Gastrocnemius medialis (tissue), 4 donors: Measurements from ENCODE around the gene SNAI1. TPM values are rescaled to one million over a fixed set of nuclear protein-coding genes. Genes with fewer than 3 reads are reported as not detected.
A peak's percentile ranks its signal among the peaks of the same experiment; 100 is the strongest.

Experiments
- ATAC-seq, 2 donors: fragments of 150-250 bp; one replicate each; pipeline ENCODE4 v1.9.1; 2016
- DNase-seq, 2 donors: peaks; one replicate each; pipeline ENCODE4 v3.0.0-alpha.2; 2019
- H3K27ac ChIP-seq, 4 donors: fragments of 200-600 bp; sonication (generic); 1 replicate in 1 of 4; 2 replicates in 3 of 4; pipeline ENCODE4 v1.5.1; 2016 to 2018; ENCODE audit warnings: mild to moderate bottlenecking in 2 of 4, moderate library complexity in 1 of 4
- H3K27me3 ChIP-seq, 3 donors: fragments of 200-600 bp; sonication (generic) in 2 of 3; 1 replicate in 1 of 3; 2 replicates in 2 of 3; pipeline versions ENCODE4 v1.5.1 to v1.6.0; 2016 to 2019; ENCODE audit warnings: mild to moderate bottlenecking in 1 of 3, moderate library complexity in 1 of 3
- H3K36me3 ChIP-seq, 2 donors: fragments of 200-600 bp; sonication (generic) in 1 of 2; one replicate each; pipeline ENCODE4 v1.5.1; 2017 to 2018
- H3K4me1 ChIP-seq, 2 donors: fragments of 200-600 bp; sonication (generic) in 1 of 2; one replicate each; pipeline ENCODE4 v1.5.1; 2016 to 2017; ENCODE audit warnings: mild to moderate bottlenecking in 2 of 2
- H3K4me3 ChIP-seq, 4 donors: fragments of 200-600 bp; sonication (generic) in 3 of 4; 1 replicate in 1 of 4; 2 replicates in 3 of 4; pipeline ENCODE4 v1.5.1; 2016 to 2019; ENCODE audit warnings: mild to moderate bottlenecking in 2 of 4
- H3K9me3 ChIP-seq, 3 donors: fragments of 200-600 bp; sonication (generic) in 2 of 3; 1 replicate in 1 of 3; 2 replicates in 2 of 3; pipeline ENCODE4 v1.5.1; 2016 to 2019
- POLR2A ChIP-seq, 2 donors: fragments of 450-650 bp; IDR thresholded peaks; one replicate each; pipeline ENCODE4 v1.6.1; 2017; ENCODE audit warnings: antibody characterized with exemption in 2 of 2, mild to moderate bottlenecking in 2 of 2, moderate library complexity in 2 of 2
- in situ Hi-C, 4 donors: fragments of 200-750 bp; cut with MboI; loops; one replicate each; pipeline versions ENCODE4 v1.15.0 to v1.8.0; 2017; ENCODE audit warnings: low sequenced_read_pairs in 4 of 4
- intact Hi-C: fragments of 100-400 bp; cut with DNase I; formaldehyde crosslinking; loops from one replicate; pipeline ENCODE4 v1.15.1; 2023; ENCODE audit warnings: low total_unique reads
- total RNA-seq, 4 donors: library from RNA; depleted of rRNA; stranded (reverse); fragments of >200 nt; gene quantifications; one replicate each; pipeline versions ENCODE4 v1.1.0 to v1.2.3, GENCODE V29; 2016
- TF ChIP-seq, protein P1 (sequence below), 5 experiments: fragments of 450-650 bp in 3 of 5; fragments of 200-600 bp in 2 of 5; sonication (generic) in 2 of 5; IDR thresholded peaks in 4 of 5; conservative IDR thresholded peaks in 1 of 5; 1 replicate in 4 of 5; 2 replicates in 1 of 5; pipeline ENCODE4 v1.5.1; 2016 to 2019; ENCODE audit warnings: antibody characterized with exemption in 5 of 5, mild to moderate bottlenecking in 3 of 5, moderate library complexity in 3 of 5

The SNAI1 gene
- total RNA-seq, 4 donors from 2014 or later = 0.61 to 3.5 (median 1.3) TPM

DNA sequence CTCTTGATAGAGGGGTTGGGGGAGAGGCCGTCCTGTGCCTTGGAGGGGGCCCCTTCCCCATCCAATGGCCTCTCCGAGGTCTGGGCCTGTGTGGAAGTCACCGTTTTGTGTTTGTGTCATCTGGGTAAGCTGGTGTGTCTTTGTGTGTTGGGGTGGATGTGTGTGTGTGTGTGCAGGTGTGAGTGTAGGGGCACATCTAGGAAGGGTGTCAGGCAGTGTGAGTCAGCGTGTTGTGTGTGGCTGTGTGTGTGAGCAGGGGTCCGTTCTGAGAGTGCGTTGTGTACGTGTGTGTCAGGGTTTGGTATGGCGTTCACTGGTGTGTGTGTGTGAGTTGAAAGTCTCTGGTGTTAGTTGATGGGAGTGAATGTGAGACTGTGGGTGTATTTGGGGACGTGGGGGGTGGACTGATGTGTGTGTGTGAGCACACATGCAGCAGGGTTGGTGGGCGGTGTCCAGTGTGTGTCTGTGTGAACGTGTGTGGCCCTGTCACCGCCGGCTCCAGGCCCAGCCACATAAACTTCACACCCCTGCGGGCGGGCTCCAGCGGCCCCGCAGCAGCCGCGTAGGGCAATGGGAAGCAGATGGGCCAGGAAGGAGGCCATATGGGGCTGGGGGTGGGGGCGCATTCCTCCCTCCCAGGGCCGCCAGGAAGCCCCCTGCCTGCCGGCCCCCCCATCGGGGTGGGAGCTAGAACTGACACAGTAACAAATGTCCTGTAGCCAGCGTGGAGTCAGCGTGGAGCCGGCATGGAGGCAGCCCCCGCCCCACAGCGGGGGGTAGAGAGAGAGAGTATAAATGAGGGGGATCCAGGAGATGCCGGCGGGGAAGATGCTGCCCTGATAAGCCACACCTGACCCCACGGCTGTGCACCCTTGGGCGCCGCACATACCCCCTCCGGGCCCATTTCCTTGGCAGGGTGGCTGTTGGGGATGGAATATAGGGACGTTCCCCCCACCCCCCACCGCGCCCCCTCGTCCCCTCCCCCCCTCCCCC is 32.1 kb downstream of the SNAI1 start:
- Histone ChIP-seq H3K27me3 (peaks cover 0 to 3% (median 0%) of the 10 kb centered on the region in 3 donors), H3K4me1 (no peaks in the 10 kb centered on the region), H3K27ac (no peak overlapping the region), H3K4me3 (no peak overlapping the region), H3K9me3 (no peaks in the 10 kb centered on the region), H3K36me3 (no peaks in the 10 kb centered on the region)
- in situ Hi-C loops (no loop called here), intact Hi-C loops (no loop called here)
- no peak for TF ChIP-seq POLR2A (IDR thresholded peaks at IDR 0.05)
- no peak for ATAC-seq
- no peak for DNase-seq

DNA sequence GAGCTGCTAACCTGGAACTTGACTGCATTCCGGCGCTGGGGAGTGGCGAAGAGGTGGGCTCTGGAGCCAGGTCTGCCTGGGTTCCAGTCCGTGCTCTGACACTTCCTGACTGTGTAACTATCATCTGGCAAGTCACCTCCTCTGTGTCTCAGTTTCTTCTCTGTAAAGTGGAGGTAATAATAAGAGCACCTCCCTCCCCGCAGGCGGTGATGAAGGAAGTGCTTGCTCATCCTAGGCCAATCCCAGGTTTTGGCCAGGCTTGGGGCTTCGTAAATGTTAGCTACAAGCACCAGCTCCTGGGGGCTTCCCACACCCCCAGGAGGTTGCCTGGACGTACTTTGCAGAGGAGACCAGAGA is 32.8 kb downstream of the SNAI1 start:
- H3K4me3 ChIP-seq = no peak overlapping the region
- intact Hi-C loops (no loop called here), in situ Hi-C loops (no loop called here)
- TF ChIP-seq, protein P1, sequence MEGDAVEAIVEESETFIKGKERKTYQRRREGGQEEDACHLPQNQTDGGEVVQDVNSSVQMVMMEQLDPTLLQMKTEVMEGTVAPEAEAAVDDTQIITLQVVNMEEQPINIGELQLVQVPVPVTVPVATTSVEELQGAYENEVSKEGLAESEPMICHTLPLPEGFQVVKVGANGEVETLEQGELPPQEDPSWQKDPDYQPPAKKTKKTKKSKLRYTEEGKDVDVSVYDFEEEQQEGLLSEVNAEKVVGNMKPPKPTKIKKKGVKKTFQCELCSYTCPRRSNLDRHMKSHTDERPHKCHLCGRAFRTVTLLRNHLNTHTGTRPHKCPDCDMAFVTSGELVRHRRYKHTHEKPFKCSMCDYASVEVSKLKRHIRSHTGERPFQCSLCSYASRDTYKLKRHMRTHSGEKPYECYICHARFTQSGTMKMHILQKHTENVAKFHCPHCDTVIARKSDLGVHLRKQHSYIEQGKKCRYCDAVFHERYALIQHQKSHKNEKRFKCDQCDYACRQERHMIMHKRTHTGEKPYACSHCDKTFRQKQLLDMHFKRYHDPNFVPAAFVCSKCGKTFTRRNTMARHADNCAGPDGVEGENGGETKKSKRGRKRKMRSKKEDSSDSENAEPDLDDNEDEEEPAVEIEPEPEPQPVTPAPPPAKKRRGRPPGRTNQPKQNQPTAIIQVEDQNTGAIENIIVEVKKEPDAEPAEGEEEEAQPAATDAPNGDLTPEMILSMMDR (IDR thresholded peaks at IDR 0.05 in 4 of 5, conservative IDR thresholded peaks at IDR 0.05 in 1 of 5) = no peak
- no peak for TF ChIP-seq POLR2A (IDR thresholded peaks at IDR 0.05)
- no peak for ATAC-seq
- H3K27ac ChIP-seq = no peak overlapping the region
- no peaks in the 10 kb centered on the region for H3K4me1 ChIP-seq
- no peaks in the 10 kb centered on the region for H3K9me3 ChIP-seq
- DNase-seq = no peak
- peaks cover 0 to 3% (median 0%) of the 10 kb centered on the region in 3 donors for H3K27me3 ChIP-seq
- no peaks in the 10 kb centered on the region for H3K36me3 ChIP-seq

- Histone ChIP-seq H3K27ac (no peak overlapping the region), H3K27me3 (no peaks in the 10 kb centered on the region), H3K9me3 (no peaks in the 10 kb centered on the region), H3K36me3 (no peaks in the 10 kb centered on the region), H3K4me3 (no peak overlapping the region), H3K4me1 (no peaks in the 10 kb centered on the region)
- in situ Hi-C loops (no loop called here), intact Hi-C loops (no loop called here)
- TF ChIP-seq, protein P1 (IDR thresholded peaks at IDR 0.05 in 4 of 5, conservative IDR thresholded peaks at IDR 0.05 in 1 of 5) = no peak
- TF ChIP-seq POLR2A (IDR thresholded peaks at IDR 0.05) = no peak
- DNase-seq (no peak), ATAC-seq (no peak)
These were observed 33.4 kb downstream of the SNAI1 start for GRCh38 chr20:50015993-50016770.

DNA sequence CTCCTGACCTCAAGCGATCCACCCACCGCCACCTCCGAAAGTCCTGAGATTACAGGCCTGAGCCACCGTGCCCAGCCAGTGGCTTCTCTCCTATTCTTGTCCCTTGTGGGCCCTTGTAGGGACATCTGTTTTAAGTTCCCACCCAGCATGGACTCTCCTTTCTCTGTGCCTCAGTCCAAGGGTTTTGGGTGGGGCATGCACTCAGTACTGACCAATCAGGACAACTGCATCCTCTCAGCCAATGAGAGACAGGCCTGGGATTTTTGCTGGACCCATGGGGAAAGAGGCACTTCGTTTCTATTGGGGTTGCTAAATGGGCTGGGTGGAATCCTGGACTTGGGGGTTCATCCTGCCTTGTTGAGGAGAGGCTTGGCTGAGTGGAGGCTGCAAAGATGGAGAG is 34.4 kb downstream of the SNAI1 start:
- intact Hi-C loops (no loop called here), in situ Hi-C loops (no loop called here)
- TF ChIP-seq, protein P1 (IDR thresholded peaks at IDR 0.05 in 4 of 5, conservative IDR thresholded peaks at IDR 0.05 in 1 of 5) = no peak
- TF ChIP-seq POLR2A (IDR thresholded peaks at IDR 0.05) = no peak
- H3K27me3 ChIP-seq = no peaks in the 10 kb centered on the region
- no peaks in the 10 kb centered on the region for H3K9me3 ChIP-seq
- DNase-seq (no peak), ATAC-seq (no peak)
- H3K36me3 ChIP-seq = no peaks in the 10 kb centered on the region
- H3K27ac ChIP-seq = peak overlapping the region in 1 of 4 donors; percentile 22
- no peak overlapping the region for H3K4me3 ChIP-seq
- no peaks in the 10 kb centered on the region for H3K4me1 ChIP-seq
